ENCODE data around the gene DGKE.

The DGKE gene

GRCh38 chr17:56833809-56834379 is at the start of gene DGKE, which contains the start of gene C17orf67:
TSS of gene DGKE (plus strand) at chr17:56834151. CDS start at chr17:56834796, 645 bp downstream.
TSS of gene C17orf67 (minus strand) at chr17:56833920. CDS start at chr17:56815810, 18,110 bp downstream.
- peak; percentile 99 for DNase-seq

DNA sequence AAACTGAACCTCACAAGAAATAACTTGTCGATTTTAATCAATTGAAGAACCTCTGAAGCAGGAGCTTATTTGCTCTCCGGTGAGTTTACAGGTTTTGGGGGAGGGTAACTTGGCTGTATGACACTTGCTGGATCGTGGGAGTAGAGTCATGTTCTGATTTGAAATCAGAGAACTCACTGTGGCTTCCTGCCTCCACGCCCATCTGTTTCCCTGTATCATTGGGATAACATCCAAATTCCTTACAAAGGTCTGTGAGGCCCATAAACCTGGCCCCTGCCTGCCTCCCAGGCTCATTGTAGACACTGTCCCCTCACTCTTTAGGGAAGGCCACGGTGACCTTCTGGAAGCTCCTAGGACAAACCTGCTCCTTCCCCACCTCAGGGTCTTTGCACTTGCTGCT is 48.5 kb upstream of the DGKE start:
- no peak for DNase-seq

GRCh38 chr17:56785997-56786680 is 47.8 kb upstream of the DGKE start:
- no peak for DNase-seq

DNA sequence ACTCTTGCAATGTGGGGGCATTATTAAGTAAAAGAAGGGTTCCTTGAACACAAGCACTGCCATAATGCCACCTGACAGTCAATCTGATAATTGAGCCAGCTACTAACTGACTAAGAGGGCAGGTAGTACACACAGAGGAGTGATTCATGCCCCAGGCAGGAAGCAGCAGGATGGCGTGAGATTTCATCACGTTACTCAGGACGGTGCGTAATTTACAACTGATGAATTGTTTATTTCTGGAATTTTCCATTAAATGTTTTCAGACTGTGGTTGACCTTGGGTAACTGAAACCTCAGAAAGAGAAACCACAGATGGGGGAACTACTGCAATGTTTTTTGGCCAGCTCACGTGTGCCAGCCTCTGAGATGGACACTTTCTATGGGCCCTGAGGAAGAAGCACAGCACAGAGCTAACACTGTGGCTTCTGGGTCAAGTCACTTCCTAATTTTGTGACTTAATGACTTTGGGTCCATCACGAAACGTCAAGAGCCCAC is 46.9 kb upstream of the DGKE start:
- peak; percentile 20 for DNase-seq

- no peak for DNase-seq
Measured at GRCh38 chr17:56792267-56792666, 41.7 kb upstream of the DGKE start.

DNA sequence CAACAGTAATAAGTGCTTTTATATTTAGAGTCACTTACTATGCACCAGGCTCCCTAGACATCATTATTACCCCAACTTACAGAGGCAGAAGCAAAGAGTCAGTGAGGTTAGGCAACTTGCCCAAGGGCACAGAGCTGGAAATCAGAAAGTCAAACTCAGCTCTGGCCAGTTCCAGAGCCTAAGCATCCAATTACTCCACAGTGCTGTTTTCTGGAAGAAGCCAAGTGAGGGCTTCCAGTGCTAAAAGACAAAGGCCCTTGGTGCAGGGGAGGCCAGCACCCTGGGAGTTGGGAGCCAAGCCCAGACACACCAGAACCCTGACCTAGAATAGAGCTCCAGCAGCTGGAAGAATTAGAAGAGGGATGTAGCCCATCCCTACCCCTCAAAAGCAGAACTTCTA is 40.4 kb upstream of the DGKE start:
- DNase-seq = no peak

GRCh38 chr17:56793957-56794356 is 40.0 kb upstream of the DGKE start:
- DNase-seq = no peak

DNA sequence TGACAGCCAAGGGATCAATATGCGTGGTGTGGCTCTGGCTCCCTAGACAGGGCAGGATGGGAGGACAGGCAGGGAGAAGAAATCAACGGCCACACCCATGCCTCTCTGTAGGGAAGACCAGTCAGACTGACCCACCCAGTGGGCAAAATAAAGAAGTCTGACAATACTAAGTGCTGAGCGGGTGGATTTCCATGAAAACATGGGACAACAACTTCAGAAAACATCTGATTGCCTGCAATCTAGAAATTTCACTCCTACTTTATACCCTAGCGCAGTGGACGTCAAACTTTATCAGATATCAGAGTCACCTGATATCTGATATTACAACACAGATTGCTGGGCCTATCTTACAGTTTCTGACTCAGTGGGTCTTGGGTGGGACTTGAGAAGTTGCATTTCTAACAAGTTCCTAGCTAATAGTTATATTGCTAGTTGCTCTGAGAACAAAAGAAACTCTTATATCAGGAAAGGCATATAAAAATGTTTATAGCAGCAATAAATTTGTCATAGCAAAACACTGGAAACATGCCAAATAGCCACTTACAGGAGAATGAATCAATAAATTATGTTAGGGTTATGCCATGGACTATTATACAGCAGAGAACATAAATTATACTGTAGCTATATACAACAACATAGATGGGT is 38.6 kb upstream of the DGKE start:
- DNase-seq = no peak

DNA sequence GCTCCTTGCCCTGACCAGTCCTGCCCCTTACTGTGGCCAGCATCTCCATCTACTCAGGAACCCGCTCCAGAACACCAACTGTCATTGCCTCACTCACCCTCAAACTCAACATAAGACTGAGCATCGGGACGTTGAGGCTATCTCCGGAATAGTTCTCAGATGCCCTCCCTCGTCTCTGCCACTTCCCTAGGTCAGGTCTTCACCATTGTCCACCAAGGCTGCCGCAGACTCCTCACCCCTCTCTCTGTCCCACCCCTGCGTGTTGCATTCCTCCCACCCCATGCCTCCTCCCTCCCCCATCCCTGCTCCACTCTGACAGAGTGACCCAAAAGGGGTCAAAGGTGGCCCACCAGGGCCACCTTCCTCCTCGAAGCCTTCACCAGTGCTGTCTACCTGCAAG is 37.4 kb upstream of the DGKE start:
- no peak for DNase-seq

DNA sequence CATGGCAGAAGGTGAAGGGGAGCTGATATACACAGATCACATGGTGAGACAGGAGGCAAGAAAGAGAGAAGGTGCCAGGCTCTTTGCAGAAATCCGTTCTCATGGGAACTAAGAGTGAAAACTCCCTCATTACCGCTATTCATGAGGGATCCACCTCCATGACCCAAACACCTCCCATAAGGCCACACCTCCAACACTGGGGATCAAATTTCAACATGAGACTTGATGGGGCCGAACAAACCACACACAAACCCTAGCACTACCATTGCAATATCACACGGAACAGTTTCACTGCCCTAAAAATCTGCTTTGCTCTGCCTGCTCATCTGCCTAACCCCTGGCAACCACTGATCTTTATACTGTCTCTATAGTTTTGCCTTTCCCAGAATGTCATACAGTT is 35.0 kb upstream of the DGKE start:
- peak; percentile 77 for DNase-seq

DNA sequence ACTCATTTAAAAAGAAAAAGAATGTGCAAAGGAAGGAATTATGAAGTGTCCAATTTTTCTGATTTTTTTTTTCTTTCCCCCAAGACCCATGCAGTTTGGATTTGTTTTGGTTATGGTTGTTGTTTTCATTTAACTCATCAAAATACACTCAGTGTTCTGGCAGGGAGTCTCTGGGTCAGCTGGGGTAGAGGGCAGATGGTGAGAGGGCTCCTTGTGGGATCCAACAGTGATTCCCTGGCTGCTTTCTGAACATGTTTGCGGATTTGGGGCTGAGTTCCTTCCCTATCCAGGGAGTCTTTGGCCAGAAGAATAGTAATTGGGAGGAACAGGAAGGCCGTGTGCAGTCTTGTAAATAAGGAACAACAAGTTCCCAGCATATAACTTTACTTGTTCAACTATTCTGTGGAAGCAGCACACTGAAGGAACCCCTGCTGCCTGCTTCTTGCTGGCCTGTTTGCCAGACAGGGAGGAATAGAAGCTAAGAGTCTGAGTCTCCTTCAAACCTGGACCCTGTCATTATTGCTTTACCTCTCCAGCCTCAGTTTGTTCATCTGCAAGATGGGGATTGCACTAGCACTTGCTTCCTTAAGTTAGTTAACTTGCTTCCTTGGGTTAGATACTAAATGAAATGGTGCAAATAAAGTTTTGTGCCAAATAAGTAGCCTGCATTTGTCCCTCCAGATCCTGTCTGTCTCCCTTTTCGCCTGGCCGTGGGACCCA is 32.3 kb upstream of the DGKE start:
- no peak for DNase-seq

DNA sequence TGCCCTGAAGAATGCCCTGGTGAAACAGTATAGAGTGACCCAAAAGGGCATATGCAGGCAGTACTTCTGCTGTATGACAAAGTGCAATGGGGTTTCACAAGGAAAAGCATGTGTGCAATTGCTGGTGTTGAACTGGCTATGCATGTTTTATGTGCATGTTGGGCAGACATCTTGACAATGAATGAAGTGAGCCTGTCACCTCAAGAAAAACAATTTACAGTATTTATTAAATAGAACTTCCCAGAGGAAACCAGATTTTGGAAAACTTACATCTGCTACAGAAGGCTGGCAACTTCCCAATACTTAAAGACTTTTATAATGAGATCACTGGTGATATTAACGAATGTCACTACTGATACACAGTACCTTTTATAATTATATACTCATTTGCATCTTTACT is 30.9 kb upstream of the DGKE start:
- DNase-seq = no peak

DNA sequence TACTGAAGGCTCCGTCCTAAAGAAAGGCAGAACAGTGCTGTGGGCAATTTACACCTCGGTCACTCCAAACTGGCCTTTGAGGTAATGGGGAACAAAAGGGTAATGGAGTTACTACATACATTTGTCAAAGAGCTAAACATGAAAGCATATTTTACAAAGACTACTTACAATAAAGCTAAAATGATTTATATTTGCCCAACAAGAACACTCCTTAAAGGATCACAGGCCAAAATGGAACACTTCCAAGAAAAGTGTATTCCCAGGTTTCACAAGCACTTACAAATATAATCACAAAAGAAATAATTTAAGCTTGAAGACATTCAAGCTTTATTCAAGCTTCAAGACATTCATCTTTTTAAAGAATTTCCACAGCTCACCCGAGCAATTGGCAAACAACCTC is 29.5 kb upstream of the DGKE start:
- DNase-seq = no peak

DNA sequence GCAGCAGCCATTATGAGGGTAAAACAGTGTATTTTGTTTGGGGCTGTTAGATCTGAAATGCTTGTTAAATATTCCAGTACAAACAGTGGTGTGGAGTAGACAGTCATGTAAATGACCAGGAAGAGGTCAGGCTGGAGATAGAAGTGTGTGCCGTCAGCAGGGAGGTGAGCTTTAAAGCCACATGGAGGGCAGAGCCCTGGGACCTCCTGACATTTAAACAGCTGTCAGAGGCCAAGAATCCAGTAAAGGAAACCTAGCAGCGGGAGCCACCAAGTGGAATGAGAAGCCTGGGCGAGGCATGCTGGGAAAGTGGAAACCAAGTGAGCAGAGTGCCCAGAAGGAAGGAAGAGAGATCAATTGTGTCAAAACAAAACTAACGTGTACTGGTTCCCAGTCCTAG is 27.0 kb upstream of the DGKE start:
- no peak for DNase-seq

DNA sequence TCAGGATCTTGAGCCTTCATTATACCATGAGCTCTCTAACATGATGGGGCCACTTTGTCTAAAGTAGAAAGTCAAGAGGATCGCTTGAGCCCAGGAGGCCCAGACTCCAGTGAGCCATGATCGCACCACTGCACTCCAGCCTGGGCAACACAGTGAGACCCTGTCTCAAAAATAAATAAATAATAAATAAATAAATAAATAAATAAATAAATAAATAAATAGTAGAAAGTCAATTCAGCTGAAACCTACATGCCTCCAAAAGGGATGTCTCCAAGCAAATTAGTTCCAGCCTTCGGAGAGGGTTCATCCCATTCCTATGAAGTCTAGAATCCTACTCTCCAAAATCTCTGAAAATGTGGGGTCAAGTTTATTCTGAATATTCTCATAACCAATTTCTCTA is 26.2 kb upstream of the DGKE start:
- no peak for DNase-seq

DNA sequence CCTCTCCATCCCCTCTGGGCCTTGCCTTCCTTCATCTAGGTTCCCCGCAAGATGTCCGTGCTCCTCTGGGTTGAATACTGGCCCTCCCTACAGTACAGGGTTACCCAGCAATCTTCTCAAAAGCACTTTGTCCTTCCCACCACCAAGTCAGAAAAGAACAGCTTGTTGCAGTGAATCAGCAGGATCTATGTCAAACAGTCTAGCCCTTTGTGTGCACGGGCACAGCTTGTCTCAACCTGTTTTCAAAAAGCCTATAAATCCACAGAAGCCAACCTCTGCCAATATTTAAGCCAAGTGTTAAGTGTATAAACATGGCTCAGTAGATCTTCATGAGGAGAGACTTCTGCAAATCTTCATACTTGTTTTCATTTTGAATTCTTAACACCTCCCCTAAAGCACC is 25.4 kb upstream of the DGKE start:
- no peak for DNase-seq

GRCh38 chr17:56809106-56809819 is 24.7 kb upstream of the DGKE start:
- no peak for DNase-seq

DNA sequence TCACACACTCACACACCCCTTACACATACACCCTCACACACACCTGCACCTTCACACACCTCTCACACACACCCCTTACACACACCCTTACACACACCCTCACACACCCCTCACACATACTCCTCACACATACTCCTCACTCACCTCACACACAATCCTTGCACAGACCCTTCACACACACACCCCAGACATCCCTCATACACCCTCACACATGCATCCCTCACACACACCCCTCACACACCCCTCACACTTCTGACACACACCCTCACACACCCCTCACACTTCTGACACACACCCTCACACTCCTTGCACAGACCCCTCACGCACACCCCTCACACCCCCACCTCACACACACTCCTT is 24.2 kb upstream of the DGKE start:
- no peak for DNase-seq

- DNase-seq = no peak
Measured at GRCh38 chr17:56810343-56810742, 23.6 kb upstream of the DGKE start.

DNA sequence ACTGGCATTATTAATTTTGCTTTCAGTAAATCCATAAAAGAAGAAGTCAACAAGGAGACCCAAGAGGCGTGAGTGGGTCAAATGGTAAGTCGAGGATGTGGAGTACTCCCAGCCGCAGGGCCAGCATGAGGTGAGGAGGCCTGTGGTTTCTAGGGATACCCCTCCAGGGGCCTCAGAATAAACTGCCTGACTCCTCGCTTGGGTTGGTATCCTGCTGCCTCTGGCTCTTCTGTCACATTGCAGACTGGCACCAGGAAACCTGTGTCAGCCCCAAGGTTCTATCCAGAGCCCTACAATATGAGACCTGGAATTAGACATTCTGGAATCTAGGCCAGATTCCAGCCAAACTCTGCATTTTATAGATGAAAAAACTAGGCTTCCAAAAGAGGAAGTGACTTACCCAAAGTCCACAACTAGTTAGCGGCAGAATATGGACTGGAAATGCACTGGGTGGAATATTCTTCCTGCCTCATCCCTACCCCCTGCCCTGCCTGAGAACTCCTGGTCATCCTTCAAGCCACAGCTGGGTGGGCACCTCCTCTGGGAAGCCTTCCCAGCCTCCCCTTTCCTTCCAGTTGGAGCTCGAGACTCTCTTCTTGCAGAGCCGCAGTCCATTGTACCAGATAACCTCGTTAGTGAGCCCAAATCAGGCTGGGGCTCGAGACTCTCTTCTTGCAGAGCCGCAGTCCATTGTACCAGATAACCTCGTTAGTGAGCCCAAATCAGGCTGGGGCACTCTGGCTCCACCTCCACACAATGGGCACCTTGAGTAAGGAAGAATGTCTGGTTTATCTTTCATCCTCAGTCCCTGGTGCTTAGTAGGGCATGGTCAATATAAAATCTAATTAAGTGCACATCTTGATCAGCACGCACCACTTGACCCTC is 22.8 kb upstream of the DGKE start:
- no peak for DNase-seq

DNA sequence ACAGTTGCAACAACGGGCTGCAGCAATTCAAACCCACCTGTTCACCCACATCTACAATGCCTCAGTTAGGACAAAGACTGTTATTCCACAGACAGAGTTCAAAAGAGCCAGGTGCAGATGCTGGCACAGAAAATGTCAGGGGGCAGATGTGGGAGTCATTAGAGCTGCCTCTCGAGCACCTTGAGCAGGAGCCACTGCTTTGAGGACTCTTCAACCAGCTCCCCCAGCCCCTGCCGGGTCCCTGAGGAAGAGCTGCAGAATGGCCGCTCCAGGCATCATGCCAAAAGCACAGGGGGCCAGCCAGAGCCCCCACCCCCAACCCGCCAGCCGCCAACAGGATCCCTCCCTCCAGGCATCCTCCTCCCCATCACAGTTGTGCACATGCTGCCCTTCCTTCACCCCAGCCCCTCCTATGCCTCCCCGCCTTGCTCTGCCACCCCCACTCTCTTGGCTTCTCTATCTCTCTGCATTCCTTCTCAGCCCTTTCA is 21.0 kb upstream of the DGKE start:
- DNase-seq = peak; percentile 66

DNA sequence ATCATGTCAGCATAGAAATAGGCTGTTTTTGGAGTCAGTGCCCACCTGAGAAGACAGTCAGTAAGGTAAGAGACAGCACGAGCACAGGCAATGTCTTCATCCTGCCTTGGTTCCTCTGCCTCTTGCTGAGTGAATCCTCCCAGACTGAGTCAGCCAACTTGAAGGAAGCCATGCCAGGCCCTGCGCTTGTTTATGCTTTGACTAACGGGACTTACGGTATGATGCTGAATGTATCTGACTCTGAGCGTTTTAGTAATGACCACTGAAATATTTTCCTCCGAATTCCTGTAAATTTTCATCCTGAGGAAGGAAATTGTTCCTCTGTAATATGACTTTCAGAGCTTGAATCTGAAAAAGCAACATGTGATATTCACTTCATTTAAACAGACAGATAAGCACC is 18.2 kb upstream of the DGKE start:
- no peak for DNase-seq
